Kidney (tissue), 14 donors: ENCODE measurements around the gene ECHS1. TPM values are rescaled to one million over a fixed set of nuclear protein-coding genes. Genes with fewer than 3 reads are reported as not detected.

Experiments
- DNase-seq, 5 donors: peaks; one replicate each; pipeline ENCODE4 v3.0.0-alpha.2; 2013 to 2020
- FAIRE-seq: peaks from 2 replicates; lab custom pipeline; 2012; peaks lifted over from hg19 to GRCh38; lab: Jason Lieb, UNC
- H3K27ac ChIP-seq, 2 donors: one replicate each; pipeline ENCODE4 v1.7.0; 2013; ENCODE audit warnings: low read depth in 2 of 2, low read length in 2 of 2, inconsistent platforms in 1 of 2
- H3K27me3 ChIP-seq: one replicate; pipeline ENCODE4 v1.7.1; 2013; ENCODE audit warnings: low read length, inconsistent platforms; ENCODE audit not compliant: control insufficient read depth, insufficient read depth
- H3K36me3 ChIP-seq, 3 donors: one replicate each; pipeline versions ENCODE4 v1.7.0 to v1.7.1; 2013; ENCODE audit warnings: low read length in 3 of 3, control low read depth in 1 of 3, inconsistent platforms in 1 of 3; ENCODE audit not compliant: insufficient read depth in 3 of 3, control insufficient read depth in 2 of 3
- H3K4me1 ChIP-seq, 3 donors: one replicate each; pipeline versions ENCODE4 v1.7.0 to v1.7.1; 2013; ENCODE audit warnings: low read length in 3 of 3, inconsistent platforms in 1 of 3, low read depth in 1 of 3; ENCODE audit not compliant: control insufficient read depth in 2 of 3, insufficient read depth in 2 of 3
- H3K4me3 ChIP-seq, 3 donors: one replicate each; pipeline versions ENCODE4 v1.7.0 to v1.8.1; 2013; ENCODE audit warnings: low read length in 3 of 3, control low read depth in 1 of 3, inconsistent platforms in 1 of 3
- H3K9ac ChIP-seq, 3 donors: one replicate each; pipeline versions ENCODE4 v1.7.0 to v1.7.1; 2013; ENCODE audit warnings: low read length in 3 of 3, control low read depth in 1 of 3, inconsistent platforms in 1 of 3
- H3K9me3 ChIP-seq, 3 donors: one replicate each; pipeline versions ENCODE4 v1.7.0 to v1.7.1; 2013; ENCODE audit warnings: low read length in 3 of 3, control low read depth in 1 of 3, inconsistent platforms in 1 of 3; ENCODE audit not compliant: control insufficient read depth in 2 of 3, insufficient read depth in 1 of 3
- CTCF ChIP-seq: IDR thresholded peaks from 3 replicates; pipeline ENCODE4 v1.5.1; 2012; ENCODE audit warnings: mild to moderate bottlenecking, moderate library complexity, borderline replicate concordance; ENCODE audit not compliant: insufficient read depth; ENCODE audit errors: extremely low read depth
- intact Hi-C: fragments of 100-400 bp; cut with DNase I; formaldehyde crosslinking; loops from one replicate; pipeline ENCODE4 v1.11.1; 2022
- polyA plus RNA-seq: library from polyadenylated mRNA; stranded (reverse); fragments of 350-450 nt; fragmentation: Illumina TruSeq; extraction: RNeasy Lipid Tissue Mini Kit (QIAGEN cat#74804); gene quantifications from one replicate; pipeline ENCODE4 v1.2.3, GENCODE V29; 2014; ENCODE audit warnings: low read depth, low replicate concordance; ENCODE audit not compliant: insufficient read depth
- total RNA-seq: library from RNA; stranded (reverse); fragmentation: NEBNext Ultra II Directional; extraction: Animal tissue kit (Norgen Biotek cat#: 25700); gene quantifications from one replicate; pipeline ENCODE4 v1.2.1, GENCODE V29; 2021
- donor health status: control.
- donor health status: control.
- donor health status: control.
- donor health status: control.
- donor health status: control.
- donor health status: DM: yes; HTN: yes; CAD: no.
- donor health status: Normal renal cell carcinoma (clear cell type).

The ECHS1 gene
- total and polyA plus RNA-seq, 2 donors from 2014 or later = 85.6 to 599 TPM

GRCh38 chr10:133391761-133392518 is 18.8 kb upstream of the ECHS1 start:
- H3K27me3 ChIP-seq = no peaks in the 10 kb centered on the region
- peaks cover 0 to 4% (median 4%) of the 10 kb centered on the region in 3 donors for H3K36me3 ChIP-seq
- no peak overlapping the region for H3K9ac ChIP-seq
- DNase-seq (peak in 1 of 5 donors; percentile 70), FAIRE-seq (no peak)
- no peaks in the 10 kb centered on the region for H3K9me3 ChIP-seq
- H3K27ac ChIP-seq = no peak overlapping the region
- H3K4me3 ChIP-seq = no peak overlapping the region
- TF ChIP-seq CTCF = no peak
- peaks cover 0 to 8% (median 3%) of the 10 kb centered on the region in 3 donors for H3K4me1 ChIP-seq
- intact Hi-C loops = no loop called here

- Histone ChIP-seq H3K4me1 (peaks cover 0 to 8% (median 3%) of the 10 kb centered on the region in 3 donors), H3K4me3 (no peak overlapping the region), H3K9ac (no peak overlapping the region), H3K27ac (no peak overlapping the region), H3K9me3 (no peaks in the 10 kb centered on the region), H3K27me3 (no peaks in the 10 kb centered on the region), H3K36me3 (peaks cover 0 to 4% (median 3%) of the 10 kb centered on the region in 3 donors)
- TF ChIP-seq CTCF = no peak
- FAIRE-seq (no peak), DNase-seq (peak in 1 of 5 donors; percentile 73)
- intact Hi-C loops = no loop called here
Observed at GRCh38 chr10:133391249-133391635, 18.1 kb upstream of the ECHS1 start.

GRCh38 chr10:133390597-133391248 is 17.6 kb upstream of the ECHS1 start:
- TF ChIP-seq CTCF = no peak
- no peaks in the 10 kb centered on the region for H3K9me3 ChIP-seq
- FAIRE-seq (no peak), DNase-seq (peak in 1 of 5 donors; percentile 35)
- intact Hi-C loops = no loop called here
- H3K9ac ChIP-seq = no peak overlapping the region
- H3K4me1 ChIP-seq = peaks cover 0 to 8% (median 3%) of the 10 kb centered on the region in 3 donors
- no peak overlapping the region for H3K27ac ChIP-seq
- H3K36me3 ChIP-seq = peaks cover 0 to 4% (median 0%) of the 10 kb centered on the region in 3 donors
- no peak overlapping the region for H3K4me3 ChIP-seq
- no peaks in the 10 kb centered on the region for H3K27me3 ChIP-seq
